GM10248 (cell line): ENCODE measurements around the gene LYRM4.
A peak's percentile ranks its signal among the peaks of the same experiment; 100 is the strongest.

ENCODE experiments used
- CTCF ChIA-PET: fragments of 300-600 bp; sonication (Branson Sonifier 250); formaldehyde crosslinking; extraction: SDS; loops from one replicate; lab custom pipeline; 2021; ENCODE audit warnings: antibody characterized with exemption; lab: Yijun Ruan, JAX
- POLR2A ChIA-PET: fragments of 350-650 bp; sonication (Branson Sonifier 250); formaldehyde crosslinking; extraction: SDS; loops from one replicate; lab custom pipeline; 2020; ENCODE audit warnings: antibody characterized with exemption; lab: Yijun Ruan, JAX
- DNase-seq: peaks from one replicate; pipeline ENCODE4 v3.0.0; 2012; ENCODE audit errors: extremely low spot score
- TF ChIP-seq, protein P1 (sequence below): IDR thresholded peaks from 2 replicates; pipeline ENCODE4 v1.5.1; 2012; ENCODE audit warnings: mild to moderate bottlenecking, low read depth; ENCODE audit errors: extremely low read depth, missing control alignments, control extremely low read depth

Gene LYRM4

DNA sequence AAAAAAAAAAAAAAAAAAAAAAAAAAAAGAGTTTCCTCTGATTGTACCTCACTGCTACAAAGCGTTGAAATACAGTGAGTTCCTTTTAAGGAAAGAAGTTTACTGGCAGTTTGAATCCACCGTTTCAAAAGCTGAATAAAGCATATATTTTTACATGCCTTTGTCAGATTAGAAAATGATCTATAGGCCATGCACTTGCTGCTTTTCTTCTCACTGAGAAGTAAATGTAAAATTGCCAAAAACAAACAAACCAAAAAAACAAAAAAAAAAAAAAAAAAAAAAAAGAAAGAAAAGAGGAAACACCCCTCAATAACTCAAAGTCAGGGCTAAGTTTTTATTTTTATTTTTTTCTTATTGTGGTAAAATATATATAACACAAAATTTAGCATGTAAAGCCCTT, 81.9 kb downstream of the LYRM4 start:
- CTCF ChIA-PET = interaction anchor here (1.7 to 2.3 kb wide), 4 partner anchors 10 to 25 kb away, joined by 5 to 13 read pairs (median 8); no protein-coding TSS in a partner anchor
- TF ChIP-seq, protein P1, sequence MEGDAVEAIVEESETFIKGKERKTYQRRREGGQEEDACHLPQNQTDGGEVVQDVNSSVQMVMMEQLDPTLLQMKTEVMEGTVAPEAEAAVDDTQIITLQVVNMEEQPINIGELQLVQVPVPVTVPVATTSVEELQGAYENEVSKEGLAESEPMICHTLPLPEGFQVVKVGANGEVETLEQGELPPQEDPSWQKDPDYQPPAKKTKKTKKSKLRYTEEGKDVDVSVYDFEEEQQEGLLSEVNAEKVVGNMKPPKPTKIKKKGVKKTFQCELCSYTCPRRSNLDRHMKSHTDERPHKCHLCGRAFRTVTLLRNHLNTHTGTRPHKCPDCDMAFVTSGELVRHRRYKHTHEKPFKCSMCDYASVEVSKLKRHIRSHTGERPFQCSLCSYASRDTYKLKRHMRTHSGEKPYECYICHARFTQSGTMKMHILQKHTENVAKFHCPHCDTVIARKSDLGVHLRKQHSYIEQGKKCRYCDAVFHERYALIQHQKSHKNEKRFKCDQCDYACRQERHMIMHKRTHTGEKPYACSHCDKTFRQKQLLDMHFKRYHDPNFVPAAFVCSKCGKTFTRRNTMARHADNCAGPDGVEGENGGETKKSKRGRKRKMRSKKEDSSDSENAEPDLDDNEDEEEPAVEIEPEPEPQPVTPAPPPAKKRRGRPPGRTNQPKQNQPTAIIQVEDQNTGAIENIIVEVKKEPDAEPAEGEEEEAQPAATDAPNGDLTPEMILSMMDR = no peak
- DNase-seq = no peak
- POLR2A ChIA-PET = no interaction called here

DNA sequence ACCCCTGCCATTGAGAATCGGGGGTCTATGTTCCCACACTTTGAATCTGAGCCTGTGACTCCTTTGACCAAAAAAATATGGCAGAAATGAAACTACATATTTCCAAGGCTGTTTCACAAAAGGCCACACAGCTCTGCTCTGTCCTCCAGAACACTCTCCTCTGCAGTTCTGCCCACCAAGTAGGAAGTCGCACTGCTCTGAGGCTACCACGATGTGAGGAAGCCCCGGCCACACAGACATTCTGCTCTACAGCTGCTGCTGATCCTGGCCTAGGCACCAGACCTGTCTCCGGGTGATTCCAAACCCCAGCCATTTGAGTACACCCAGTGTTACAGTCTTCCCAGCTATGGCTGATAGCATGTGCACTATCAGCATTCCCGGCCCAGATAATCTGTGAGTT, 85.1 kb downstream of the LYRM4 start:
- TF ChIP-seq, protein P1 = no peak
- POLR2A ChIA-PET = no interaction called here
- no peak for DNase-seq
- CTCF ChIA-PET = interaction anchor here (1.0 to 3.6 kb wide), 8 partner anchors 8 to 127 kb away, joined by 3 to 27 read pairs (median 6); no protein-coding TSS in a partner anchor

DNA sequence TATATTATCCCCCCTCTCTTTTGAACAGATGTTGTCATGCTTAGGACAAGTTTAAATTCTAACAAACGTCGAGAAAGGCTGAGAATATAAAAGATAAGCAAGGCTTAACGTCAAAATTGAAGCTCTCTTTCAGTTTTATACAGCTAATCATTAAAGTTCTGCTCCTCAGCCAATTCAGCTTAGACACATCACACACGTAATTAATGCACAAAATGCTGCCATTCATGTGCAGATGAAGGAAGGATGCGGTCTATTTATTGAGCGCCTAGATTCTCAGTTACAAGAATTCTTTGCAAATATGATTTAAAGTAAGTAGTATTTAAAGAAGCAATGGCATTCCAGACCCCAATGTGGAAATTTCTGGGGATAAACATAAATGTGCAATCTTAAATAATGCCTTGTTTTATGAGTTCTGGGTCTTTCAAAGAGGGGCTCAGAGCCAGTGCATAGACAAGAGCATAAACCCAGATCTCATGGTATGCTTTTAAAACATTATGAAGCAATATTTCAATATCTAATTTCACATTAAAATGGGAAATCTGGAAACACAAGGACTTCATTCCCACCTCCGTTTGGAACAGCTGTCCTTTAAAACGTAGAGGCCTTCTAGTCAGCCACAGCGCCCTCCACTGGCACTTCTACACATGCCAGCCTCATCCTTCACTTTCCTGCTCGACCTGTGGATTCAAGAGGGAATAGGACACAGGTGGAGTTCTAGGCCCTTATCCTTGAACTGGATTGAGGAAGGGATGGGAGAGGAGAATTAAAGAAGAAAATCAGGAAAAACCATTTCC, 85.8 kb downstream of the LYRM4 start:
- TF ChIP-seq, protein P1 = peak; percentile 48
- POLR2A ChIA-PET = no interaction called here
- no peak for DNase-seq
- CTCF ChIA-PET = interaction anchor here (1.0 to 3.6 kb wide), 15 partner anchors 9 to 128 kb away, joined by 3 to 27 read pairs (median 3); partner anchors contain the start of gene PPP1R3G

DNA sequence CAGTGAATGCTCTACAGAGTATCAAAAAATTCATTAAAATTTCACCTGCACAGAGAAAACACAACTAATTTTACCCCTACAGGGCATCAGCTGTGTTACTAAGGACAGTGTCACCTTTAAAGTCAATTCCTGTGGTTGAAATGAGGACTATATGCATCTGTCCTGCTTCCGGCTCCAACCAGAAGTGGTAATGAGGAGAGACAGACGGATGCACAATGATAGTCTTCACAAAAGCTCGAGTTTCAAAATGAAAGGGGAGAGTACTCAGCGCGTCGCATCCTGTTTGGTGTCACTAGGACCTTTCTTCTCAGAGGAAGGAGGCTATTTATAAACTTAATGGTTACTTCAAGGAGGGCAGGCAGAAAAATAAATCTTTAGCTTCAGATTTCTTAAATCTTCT, 86.5 kb downstream of the LYRM4 start:
- ChIA-PET POLR2A (no interaction called here), CTCF (interaction anchor here (1.1 to 3.6 kb wide), 14 partner anchors 9 to 129 kb away, joined by 3 to 27 read pairs (median 4); partner anchors contain the start of gene PPP1R3G)
- TF ChIP-seq, protein P1 = no peak
- DNase-seq = peak; percentile 62

DNA sequence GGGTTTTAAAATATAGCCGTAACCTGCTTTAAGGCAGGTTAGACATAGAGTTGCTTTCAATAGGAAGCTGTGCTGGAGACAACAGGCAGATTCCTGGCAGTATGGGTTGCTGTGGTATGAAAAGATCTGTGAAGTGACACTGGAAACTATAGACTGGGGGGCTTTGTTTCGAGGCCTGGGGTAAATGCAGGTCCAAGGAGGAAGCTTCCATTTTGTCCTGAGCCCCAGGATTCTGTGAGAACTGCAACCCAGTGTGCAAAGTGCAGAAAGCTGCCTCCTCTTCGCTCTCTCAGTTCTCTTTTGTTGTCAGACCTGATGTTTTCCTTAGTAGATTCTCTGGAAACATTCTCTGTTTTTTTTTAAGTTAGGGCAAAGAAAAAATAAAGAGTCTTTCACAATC, 86.9 kb downstream of the LYRM4 start:
- ChIA-PET CTCF (interaction anchor here (1.1 to 3.6 kb wide), 11 partner anchors 10 to 129 kb away, joined by 3 to 27 read pairs (median 4); partner anchors contain the start of gene PPP1R3G), POLR2A (no interaction called here)
- DNase-seq = no peak
- TF ChIP-seq, protein P1 = no peak

DNA sequence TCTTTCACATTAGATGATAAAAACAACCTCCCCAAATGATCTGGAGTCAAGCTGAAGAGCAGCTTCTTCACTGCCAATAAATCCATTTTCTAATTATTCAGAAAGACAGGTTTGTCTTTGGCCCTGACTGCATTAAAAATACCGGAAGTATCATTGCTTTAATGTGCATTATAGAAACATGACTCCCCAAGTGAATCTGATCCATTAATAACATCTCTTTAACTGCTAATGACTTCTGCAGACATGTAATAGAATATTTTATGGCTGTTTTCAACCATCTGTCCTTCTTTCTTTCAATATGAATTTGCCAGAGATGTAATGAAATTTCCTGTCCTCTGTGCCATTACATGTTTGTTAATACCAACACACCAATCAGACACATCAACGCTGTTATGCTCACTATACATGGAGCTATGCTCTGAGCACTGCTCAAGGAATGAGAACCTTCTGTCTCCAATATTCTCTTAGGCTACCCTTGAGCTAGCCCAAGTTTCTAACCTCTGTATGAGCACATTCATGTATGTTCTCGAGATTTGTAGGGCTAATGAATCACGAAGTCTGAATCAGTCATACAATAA, 87.8 kb downstream of the LYRM4 start:
- CTCF ChIA-PET = interaction anchor here (0.8 to 3.6 kb wide), 6 partner anchors 11 to 130 kb away, joined by 3 to 27 read pairs (median 16); no protein-coding TSS in a partner anchor
- TF ChIP-seq, protein P1 = no peak
- DNase-seq = no peak
- POLR2A ChIA-PET = no interaction called here
